K562 treated with DMSO at 1 percent for 12 hours (cell line): ENCODE results near the gene BNIPL. TPM values are rescaled to one million over a fixed set of nuclear protein-coding genes. Genes with fewer than 3 reads are reported as not detected.

Experiments used
- total RNA-seq: library from RNA; unstranded; fragments of 300-600 nt; gene quantifications from 2 replicates; pipeline ENCODE4 v1.2.3, GENCODE V29; 2022; ENCODE audit not compliant: insufficient read depth

Gene BNIPL, protein sequence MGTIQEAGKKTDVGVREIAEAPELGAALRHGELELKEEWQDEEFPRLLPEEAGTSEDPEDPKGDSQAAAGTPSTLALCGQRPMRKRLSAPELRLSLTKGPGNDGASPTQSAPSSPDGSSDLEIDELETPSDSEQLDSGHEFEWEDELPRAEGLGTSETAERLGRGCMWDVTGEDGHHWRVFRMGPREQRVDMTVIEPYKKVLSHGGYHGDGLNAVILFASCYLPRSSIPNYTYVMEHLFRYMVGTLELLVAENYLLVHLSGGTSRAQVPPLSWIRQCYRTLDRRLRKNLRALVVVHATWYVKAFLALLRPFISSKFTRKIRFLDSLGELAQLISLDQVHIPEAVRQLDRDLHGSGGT
- 1.4 and 3.2 TPM in 2 replicates for total RNA-seq

DNA sequence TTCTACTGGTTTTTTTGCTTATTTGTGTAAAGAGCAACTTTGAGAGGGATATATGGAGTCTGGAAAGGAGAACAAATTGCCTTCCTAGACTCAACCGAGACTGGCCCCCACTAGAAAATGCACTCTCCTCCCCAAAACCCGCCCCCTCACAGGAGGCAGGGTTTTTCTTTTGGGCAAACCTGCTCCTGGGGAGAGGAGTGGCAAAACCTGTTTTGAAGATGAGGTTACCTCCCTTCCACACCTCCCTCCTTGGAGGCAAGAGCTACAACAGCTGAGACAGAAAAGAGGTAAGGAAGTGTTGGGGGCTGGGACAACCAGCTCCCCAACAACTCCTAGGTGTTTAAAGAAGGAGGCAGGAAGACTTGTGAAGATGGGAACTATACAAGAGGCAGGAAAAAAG lies at the start of gene BNIPL:
TSS of gene BNIPL (plus strand) at position 231 of the 400 bp plus-strand sequence. CDS start at position 371, 140 bp downstream.

DNA sequence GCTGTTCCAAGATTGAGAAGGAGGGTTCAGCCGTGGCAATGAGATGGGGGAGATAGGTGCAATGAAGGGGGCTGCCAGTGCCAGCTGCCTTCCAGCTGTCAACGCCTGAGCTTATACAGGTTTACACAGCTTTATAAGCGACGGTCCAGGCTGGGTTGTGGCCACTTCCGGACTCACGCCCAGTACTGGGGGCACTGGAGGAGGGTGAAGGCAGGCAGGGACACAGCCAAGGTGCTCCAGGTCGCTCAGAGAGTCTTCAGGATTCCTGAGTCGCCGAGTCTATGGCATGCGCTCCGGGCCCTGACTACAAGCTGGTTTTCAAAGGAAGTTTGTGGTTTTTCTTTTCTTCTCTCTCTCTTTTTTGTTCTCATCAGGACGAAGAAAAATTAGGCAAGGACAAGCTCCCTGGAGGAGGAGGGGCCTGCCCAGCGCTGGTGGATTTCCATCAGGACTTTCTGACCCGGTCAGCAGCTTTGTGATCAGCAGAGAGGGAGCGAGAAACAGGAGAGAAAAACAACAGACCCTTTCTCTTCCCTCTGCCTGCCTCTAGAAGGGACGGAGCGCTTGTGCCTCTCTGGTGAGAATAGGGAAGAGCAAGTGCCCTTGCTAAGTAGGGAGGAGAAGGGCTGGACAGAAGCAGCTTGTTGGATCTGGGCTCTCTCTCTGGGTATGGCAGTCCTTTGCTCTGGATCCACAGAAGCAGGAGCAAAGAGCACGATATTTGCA lies 29.9 kb upstream of the BNIPL start, which contains the start of gene MINDY1:
TSS of gene MINDY1 (minus strand) at position 576 of the 726 bp plus-strand sequence. CDS start 4,285 bp downstream, outside the sequence.

DNA sequence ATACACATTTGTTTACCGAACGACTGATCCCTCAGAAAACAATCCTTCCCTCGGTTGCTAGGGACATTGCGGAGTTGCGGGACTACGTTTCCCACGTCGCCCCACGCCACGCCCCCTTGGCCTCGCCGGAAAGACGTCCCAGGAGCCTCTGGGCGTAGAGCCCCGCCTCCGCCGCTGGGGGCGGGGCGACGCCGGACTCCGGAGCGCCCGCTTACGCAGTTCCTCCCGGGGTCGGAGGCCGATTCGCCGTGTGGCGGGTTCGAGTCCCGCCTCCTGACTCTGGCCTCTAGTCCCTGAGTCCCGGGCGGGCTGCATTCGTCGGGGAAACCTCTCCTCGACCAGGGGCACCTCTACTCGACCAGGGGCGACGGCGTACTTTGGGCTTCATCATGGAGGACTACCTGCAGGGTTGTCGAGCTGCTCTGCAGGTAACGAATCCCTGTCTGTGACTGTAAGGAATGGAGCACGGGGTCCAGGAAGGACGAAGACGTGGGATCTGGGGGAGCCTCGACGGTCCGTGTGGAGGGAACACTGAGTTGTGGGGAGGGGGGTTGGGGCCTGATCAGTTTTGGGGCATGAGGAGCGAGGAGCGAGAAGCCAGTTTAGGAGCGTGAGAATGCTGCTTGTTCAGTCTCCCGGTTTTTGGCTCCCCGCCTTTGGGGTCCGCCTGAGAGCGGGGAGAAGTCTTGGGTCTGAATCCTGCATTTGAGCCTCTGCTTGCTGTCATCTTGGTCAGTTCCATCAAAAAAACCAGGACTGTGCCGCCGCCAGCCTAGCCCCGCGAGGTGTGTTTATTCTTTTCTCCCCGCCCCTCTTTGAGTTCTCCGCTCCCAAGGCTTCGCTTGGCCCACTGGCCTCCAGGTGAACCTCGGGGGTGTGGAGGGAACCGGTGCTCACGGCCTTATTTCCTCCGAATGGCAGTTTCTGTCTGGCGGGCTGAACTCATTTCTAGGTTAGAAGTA lies 27.9 kb upstream of the BNIPL start, which contains the start of gene PRUNE1:
TSS of gene PRUNE1 (plus strand) at position 206 of the 962 bp plus-strand sequence. CDS start at position 390, 184 bp downstream.

DNA sequence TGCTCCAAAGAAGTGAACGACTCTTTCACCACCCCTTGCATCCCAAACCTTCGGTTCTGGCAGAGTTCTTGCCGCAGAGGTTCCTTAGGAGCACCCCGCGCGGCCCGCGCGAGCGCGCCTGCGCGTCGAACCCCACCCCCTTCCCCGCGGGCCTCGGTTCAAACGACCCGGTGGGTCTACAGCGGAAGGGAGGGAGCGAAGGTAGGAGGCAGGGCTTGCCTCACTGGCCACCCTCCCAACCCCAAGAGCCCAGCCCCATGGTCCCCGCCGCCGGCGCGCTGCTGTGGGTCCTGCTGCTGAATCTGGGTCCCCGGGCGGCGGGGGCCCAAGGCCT lies 11.2 kb downstream of the BNIPL start, which contains the start of gene C1orf56:
TSS of gene C1orf56 (plus strand) at position 161 of the 334 bp plus-strand sequence. CDS start at position 258, 97 bp downstream.

DNA sequence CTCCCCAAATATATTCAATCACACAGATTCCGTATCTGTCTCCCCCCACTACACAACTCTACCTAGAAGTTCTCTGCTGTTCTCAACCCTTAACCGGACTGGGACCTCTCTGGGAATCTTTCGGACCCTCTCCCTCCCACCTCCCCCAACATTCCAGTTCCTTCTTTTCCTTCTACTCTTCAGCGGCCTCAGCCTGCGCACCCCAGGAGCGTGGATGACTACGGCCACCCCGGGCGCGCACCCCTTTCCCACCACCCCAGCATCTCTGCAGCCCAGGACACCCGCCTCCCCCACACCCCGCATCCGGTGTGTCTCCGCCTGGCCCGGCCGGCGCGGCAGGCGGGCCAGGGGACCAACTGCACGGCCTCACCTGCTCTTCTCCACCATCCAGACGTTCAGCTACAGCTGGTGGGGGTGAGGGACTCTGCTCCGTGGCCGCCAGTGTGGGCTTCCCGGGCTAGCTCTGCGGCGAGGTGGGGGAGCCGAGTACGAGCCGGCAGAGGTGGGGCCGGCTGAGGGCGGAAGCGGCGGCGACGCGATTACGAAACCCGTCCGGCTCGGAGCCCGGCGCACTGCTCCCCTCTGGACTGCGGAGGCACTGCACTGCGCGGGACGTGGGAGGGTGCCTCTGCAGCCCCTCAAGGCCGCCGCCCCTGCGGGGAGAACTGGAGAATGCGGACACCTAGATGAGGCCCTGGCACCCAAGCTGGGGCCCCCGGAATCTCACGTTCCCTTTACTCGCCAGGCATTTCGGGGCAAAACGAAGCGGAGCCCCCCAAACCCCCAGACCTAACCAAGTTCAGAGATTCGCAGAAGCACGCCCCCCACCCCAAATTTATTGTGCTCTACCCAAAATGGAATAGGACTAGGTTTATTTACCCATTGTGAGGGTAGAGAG lies 23.0 kb downstream of the BNIPL start, which contains the start of gene CDC42SE1:
TSS of gene CDC42SE1 (minus strand) at position 514 of the 898 bp plus-strand sequence. CDS start 3,892 bp downstream, outside the sequence.

DNA sequence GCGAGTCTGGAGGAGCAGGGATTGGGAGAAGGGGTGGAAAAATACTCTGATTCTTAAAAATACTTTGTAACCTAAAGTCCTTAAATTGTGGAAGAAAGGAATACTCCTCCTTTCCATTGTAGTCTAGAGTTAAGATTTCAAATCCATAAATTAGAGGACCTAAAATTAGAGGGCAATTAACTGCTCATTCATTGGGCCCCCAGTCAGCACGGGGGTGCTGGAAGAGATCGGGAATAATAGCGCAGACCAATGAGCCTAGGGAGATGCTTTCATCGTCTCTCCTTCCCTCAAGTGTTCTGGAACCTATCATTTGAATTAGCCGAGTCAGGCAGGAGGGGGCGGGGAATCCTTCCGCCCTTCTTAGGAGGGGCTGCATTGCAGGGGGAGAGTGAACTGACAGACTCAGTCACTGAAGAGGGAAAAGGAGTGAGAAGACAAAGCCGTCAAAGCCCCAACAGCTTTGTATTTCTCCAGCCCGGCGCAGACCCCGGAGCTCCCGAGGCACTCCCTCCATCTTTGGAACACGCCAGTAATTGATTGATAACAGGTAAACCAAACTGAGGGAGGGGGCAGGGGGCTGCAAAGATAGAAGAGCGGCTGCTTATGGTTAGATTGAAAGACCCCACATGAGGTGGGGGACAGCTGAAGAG lies 23.7 kb downstream of the BNIPL start, which contains the start of gene MLLT11:
TSS of gene MLLT11 (plus strand) at position 391 of the 650 bp plus-strand sequence. CDS start 6,828 bp downstream, outside the sequence.

DNA sequence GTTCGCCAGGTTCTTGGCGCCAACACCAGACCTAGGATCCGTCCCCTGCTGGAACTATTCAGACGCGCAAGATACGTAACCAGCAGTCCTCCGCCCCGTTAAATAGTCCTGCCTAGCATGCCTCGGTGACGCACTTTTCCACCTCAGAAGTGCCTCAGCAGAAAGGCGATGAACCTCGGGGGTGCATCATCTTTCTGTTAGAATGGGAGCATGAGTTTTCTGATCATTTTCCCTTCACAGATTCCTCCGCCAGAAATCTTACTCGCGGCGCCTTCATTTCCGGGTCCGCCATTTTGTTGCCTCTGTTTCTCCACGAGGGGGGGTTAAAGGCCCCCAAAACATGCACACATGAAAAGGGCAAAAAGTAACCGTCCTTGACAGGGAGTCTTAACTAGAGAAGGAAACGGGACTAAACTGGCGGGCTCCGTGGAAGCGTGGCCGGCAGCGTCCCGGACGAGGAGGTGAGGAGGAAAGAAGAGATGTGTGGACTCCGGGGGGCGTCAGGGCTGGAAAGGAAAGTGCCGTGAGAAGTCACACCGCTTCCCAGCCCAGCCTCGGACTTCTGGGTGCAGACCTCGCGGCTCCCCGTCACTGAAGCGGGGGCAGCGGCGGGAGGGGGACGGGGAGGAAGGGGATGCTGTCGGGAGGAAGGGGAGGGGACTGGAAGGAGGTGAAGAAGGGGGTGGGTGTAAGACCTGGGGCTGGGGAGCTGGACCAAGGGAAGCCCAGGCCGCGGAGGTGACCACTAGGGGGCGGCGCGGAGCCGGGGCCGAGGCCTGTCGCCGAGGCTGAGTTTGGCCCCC lies 34.3 kb downstream of the BNIPL start, which contains the start of gene GABPB2:
TSS of gene GABPB2 (plus strand) at position 288 of the 803 bp plus-strand sequence. CDS start 17,429 bp downstream, outside the sequence.

Other genes starting within 250 kb of the BNIPL start
- 4.5 and 11.5 TPM in 2 replicates for gene CTSK, start 228.3 kb upstream of the BNIPL start, total RNA-seq
- 8.4 and 35.1 TPM in 2 replicates for gene ARNT, start 160.0 kb upstream of the BNIPL start, total RNA-seq
- gene CTXND2, start 149.4 kb upstream of the BNIPL start, total RNA-seq, result not detected in 2 replicates
- gene SETDB1, start 110.2 kb upstream of the BNIPL start, total RNA-seq, result 15.8 and 26.4 TPM in 2 replicates
- 129 and 225 TPM in 2 replicates for gene CERS2, start 61.8 kb upstream of the BNIPL start, total RNA-seq
- gene ANXA9, start 54.3 kb upstream of the BNIPL start, total RNA-seq, result 1.9 and 9.1 TPM in 2 replicates
- gene MINDY1, start 29.7 kb upstream of the BNIPL start, total RNA-seq, result 5.7 and 18.8 TPM in 2 replicates
- gene PRUNE1, start 28.1 kb upstream of the BNIPL start, total RNA-seq, result 12.8 and 32.1 TPM in 2 replicates
- 2.7 and 4.8 TPM in 2 replicates for gene C1orf56, start 11.2 kb downstream of the BNIPL start, total RNA-seq
- gene CDC42SE1, start 23.0 kb downstream of the BNIPL start, total RNA-seq, result 30.9 and 78.5 TPM in 2 replicates
- gene MLLT11, start 23.8 kb downstream of the BNIPL start, total RNA-seq, result 5.1 and 9.4 TPM in 2 replicates
- 0.97 and 7.5 TPM in 2 replicates for gene GABPB2, start 34.2 kb downstream of the BNIPL start, total RNA-seq
- gene SEMA6C, start 110.0 kb downstream of the BNIPL start, total RNA-seq, result 5.3 and 7.6 TPM in 2 replicates
- gene TNFAIP8L2, start 120.1 kb downstream of the BNIPL start, total RNA-seq, result not detected in 2 replicates
- gene LYSMD1, start 129.3 kb downstream of the BNIPL start, total RNA-seq, result 2.3 and 4.8 TPM in 2 replicates
- gene SCNM1, start 129.6 kb downstream of the BNIPL start, total RNA-seq, result 56.7 and 62.1 TPM in 2 replicates
- gene TMOD4, start 139.4 kb downstream of the BNIPL start, total RNA-seq, result not detected in 2 replicates
- gene VPS72, start 153.6 kb downstream of the BNIPL start, total RNA-seq, result 74.3 and 74.9 TPM in 2 replicates
- 8.2 and 26.4 TPM in 2 replicates for gene PIP5K1A, start 162.0 kb downstream of the BNIPL start, total RNA-seq
- 300 and 354 TPM in 2 replicates for gene PSMD4, start 218.1 kb downstream of the BNIPL start, total RNA-seq
- 19.6 and 35.6 TPM in 2 replicates for gene ZNF687, start 245.7 kb downstream of the BNIPL start, total RNA-seq